ENCODE data around the gene IL1RAPL1.

GRCh38 chrX:29024871-29025270 is 437.6 kb downstream of the IL1RAPL1 start:
- TF ChIP-seq CTCF (IDR thresholded peaks at IDR 0.05) (no peak), POLR2A (IDR thresholded peaks at IDR 0.05) (no peak), EP300 (IDR thresholded peaks at IDR 0.05) (no peak)

Measured in tibial nerve (tissue), 4 donors.